G401 (cell line): ENCODE data around the gene GRIK3. TPM values are rescaled to one million over a fixed set of nuclear protein-coding genes. Genes with fewer than 3 reads are reported as not detected.
A peak's percentile ranks its signal among the peaks of the same experiment; 100 is the strongest.

Source experiments
- DNase-seq: peaks from one replicate; pipeline ENCODE4 v3.0.0-alpha.2; 2015; ENCODE audit warnings: low spot score
- in situ Hi-C: cut with HindIII; loops from 2 replicates; pipeline ENCODE4 v1.10.0; 2016; ENCODE audit warnings: low sequenced_read_pairs, mixed read lengths
- total RNA-seq: library from RNA; depleted of rRNA; stranded (reverse); fragments of >200 nt; shearing (Covaris generic); gene quantifications from 2 replicates; pipeline ENCODE4 v1.2.3, GENCODE V29; 2014

Gene GRIK3
- total RNA-seq, 1 experiment from 2014 or later: not detected

DNA sequence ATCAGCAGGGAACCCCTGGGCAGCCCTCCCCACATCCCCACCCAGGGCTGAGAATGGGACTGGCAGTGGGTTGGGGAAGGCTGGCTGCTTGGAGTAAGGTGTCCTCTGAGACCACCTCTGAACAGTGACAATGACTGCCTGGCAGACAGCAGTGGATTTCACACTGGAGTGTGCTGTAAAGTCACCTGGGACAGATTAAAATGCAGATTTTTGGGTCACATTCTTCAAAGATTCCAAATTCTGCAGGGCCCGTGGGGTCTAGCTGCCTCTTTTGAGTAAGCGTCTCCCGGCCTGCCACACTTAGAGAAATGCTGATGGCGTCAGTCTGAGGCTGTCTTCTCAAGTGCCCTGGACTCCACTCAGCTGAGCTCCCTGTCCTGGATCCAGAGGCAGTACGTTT is 164.5 kb downstream of the GRIK3 start:
- in situ Hi-C loops: no loop called here
- no peak for DNase-seq

DNA sequence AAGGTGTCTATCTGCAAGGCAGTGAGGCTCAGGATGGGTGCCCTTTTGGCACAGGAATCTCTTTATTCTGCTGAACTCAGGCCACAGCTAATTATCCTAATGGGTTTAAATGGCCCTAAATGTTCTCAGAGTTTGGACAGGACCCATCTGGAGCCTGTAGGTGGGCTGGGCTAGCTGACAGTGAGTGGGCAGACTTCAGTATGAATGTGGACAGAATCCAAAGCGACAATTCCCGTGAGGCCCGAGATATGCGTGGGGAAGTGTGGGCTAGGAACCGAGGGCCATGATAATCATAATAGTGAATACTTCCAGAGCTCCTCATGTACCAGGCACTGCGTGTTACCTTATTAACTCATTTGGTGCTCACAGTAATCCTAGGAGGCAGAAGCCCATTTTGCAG is 165.3 kb downstream of the GRIK3 start:
- no peak for DNase-seq
- in situ Hi-C loops: no loop called here

DNA sequence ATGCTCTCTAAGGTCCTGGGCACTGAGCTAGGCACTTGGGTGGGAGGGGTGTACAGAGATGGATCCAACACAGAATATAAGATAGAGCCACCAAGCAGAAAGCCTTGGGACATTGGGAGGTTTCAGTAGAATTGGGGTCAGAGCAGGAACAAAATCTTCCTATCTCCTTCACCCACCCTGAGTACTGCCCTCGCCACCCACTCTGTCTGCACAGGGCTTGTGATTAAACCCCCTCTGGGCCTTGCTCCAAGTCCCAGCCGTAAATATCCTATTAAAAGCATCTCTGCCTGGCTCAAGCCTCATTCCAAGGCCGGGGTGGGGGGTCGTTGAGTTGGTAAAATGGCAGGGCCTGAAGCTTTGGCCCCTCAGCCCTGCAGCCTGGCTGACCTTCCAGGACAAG is 166.7 kb downstream of the GRIK3 start:
- no peak for DNase-seq
- in situ Hi-C loops: no loop called here

DNA sequence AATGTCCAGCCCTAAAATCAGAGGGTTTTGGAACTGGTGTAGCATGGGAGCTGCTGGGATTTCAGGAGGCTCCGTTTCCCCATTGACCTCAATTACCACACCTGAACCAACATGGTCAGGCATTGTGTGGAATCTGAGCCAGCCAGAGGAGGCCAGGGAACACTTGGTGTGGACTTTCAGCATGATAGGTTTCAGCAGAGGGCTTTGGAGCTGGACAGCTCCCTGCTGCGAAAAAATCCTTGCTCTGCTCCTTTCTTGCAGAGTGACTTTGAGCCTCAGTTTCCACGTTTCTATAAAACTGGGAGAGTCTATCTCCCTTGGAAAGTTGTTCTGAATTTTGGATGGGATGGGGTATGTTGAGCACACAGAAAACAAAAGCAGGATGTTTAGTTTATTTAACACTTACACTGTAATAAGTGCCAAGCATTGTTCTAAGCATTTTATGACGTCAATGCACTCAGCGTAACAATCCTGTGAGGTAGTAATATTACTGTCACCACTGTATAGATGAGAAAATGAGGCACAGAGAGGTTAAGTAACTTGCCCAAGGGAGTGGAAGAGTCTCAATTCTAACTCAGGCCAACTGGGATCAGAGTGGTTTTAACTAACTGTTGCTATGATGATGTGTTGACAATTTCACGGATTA is 168.0 kb downstream of the GRIK3 start:
- in situ Hi-C loops: no loop called here
- DNase-seq: no peak

DNA sequence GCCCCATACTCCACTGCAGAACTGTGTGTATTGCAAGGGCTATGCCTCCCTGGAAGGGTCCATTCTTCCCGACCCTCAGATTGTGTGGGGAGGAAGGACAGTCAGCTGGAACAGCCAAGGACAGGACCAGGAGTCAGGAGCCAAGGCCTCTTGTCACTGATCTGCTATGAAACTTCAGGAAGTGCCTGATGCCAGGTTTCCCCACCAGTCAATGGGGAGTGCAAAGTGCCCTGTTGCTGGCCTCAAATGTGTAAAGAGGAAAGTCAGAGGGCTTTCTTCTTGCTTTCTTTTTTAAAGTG is 168.8 kb downstream of the GRIK3 start:
- in situ Hi-C loops: no loop called here
- no peak for DNase-seq

DNA sequence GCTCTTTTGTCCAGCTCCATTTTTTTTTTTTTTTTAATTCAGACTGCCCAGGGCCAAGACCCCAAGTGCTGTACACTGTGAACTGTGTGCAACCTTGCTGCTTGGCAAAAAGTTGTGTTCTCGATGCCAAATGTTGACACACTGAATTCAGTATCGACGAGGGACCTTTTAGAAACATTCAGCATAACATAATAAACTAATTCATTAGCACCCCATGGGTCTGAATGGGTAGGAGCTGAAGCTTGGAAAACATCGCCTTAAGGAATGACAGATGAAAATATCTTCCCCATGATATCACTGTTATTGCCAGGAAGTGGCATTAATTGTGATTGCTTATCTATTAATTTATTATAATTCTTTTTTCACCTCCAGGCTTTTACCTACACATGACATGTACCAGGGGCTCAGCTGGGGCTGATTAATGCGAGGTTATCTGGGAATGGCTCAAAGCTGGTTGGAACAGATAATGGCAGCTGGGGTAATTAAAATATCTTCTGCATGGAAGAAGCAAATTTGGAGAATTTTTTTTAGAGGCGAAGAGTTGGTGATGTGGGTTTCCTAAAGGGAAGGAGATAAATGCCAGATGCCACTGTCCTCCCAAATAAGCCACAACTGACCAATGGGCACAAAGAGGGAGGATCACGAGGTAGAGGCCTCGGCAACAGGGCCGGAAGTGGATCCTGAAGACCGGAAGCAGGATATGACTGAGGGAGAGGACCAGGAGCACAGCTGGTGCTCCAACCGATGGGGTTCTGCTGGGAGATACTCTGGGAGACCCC is 169.3 kb downstream of the GRIK3 start:
- no peak for DNase-seq
- in situ Hi-C loops: loop anchor here (5.0 kb wide), 1 partner anchor 88 kb away; no protein-coding TSS in a partner anchor

DNA sequence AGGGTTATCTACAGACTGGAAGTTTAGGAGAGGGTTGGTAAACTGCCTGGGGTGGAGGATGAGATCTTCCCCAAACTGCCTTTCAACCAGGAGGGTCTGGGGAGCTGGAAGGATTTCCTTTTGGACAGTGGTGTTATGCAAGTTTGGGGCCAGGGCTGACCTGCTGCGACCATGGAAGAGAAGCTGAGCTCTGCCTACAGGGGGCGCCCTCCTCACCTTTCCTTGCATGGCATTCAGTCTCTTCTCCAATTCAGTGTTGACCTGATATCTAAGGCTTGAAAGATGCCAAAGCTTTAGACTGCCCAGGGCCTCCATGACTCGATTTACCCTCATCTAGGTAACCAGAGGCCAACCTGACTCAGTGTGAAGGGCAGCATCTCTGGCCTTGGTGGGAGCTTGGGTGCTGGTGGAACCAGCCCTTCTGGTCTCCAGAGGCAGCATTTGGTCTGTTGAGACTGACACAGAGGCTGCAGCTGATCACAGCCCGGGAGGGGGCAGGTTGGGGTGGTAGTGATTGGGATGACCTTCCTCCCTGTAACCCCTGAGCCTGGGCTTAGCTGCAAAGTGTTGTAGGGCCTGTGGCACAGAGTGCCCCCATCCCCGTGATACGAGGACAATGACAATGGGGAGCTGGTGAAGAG is 170.0 kb downstream of the GRIK3 start:
- in situ Hi-C loops: loop anchor here (5.0 kb wide), 1 partner anchor 87 kb away; no protein-coding TSS in a partner anchor

DNA sequence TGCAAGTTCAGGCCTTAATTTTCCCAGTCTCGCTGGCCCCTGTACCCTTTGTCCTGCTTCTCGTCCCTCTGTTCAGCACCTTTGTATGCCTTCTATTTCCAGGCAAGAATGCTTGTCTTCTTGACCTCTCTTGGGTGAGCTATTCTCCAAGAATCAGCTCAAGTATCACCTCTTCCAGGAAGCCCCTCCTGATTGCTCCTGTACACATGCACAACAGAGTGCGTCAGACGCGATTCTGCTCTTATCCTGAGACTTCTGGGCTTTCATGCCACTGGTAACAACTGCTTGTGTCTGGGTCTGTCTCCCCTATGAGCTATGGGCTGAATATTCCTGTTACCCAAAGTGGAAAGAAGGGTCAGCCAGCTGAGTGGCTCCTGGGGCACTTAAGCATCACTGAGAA is 170.8 kb downstream of the GRIK3 start:
- in situ Hi-C loops: loop anchor here (5.0 kb wide), 1 partner anchor 86 kb away; no protein-coding TSS in a partner anchor
- no peak for DNase-seq

More for the DNA sequence above, 170.0 kb downstream of the GRIK3 start:
- no peak for DNase-seq

DNA sequence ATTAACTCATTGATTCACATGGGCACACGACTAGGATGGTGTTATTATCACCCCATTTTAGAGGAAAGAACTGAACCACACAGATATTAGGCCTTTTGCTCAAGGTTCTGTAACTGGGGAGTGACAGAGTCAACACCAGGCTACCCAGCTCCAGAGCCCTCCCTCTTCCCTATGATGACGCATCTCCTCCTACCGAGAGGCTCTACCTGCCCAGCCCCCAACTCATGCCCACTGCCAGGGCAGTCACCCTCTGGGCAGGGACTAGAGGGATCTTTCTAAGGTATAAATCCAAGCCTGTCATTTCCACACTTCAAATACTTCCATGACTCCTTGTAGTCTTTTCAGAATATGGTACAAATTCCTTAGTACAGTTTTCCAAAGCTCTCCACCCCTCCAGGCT is 171.3 kb downstream of the GRIK3 start:
- in situ Hi-C loops: loop anchor here (5.0 kb wide), 1 partner anchor 86 kb away; no protein-coding TSS in a partner anchor
- DNase-seq: no peak

DNA sequence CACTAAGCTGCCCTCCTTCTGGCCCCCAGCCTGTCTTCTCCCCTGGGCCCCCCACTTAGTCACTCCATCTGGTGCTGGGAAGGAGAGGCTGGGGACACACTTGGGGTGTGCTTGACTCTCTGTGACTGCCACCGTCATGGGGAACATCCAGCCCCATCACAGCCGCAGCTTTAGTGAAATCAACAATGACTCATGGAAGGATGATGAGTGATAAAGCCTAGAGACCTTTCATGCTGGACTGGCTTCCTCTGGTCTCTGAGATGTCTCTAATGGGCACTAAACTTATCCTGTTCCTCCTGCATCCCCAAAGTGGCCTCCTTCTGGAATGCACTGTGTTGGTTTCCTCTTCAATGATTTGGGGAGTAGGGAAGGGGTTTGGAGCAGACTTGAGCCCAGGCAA is 172.9 kb downstream of the GRIK3 start:
- in situ Hi-C loops: loop anchor here (5.0 kb wide), 1 partner anchor 84 kb away; no protein-coding TSS in a partner anchor
- DNase-seq: no peak

DNA sequence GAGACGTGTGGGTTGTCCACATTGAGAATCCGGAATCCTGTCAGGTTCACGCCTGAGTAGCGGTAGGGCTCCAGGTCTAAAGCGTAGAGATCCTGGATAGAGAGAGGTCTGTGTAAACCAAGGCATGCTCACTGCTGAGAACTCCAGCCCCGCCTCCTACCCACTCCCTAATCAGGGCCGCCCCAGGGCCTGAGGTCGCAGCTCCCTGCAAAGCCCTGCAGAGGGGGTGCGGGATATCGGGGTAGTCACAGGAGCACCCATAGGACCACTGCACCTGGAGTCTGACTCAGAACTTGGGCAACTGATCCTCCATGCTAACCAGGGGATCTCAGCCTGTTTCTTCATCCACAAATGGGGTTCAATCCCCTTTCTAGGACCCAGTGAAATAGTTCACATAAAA is 174.4 kb downstream of the GRIK3 start:
- in situ Hi-C loops: loop anchor here (5.0 kb wide), 1 partner anchor 83 kb away; no protein-coding TSS in a partner anchor
- no peak for DNase-seq

DNA sequence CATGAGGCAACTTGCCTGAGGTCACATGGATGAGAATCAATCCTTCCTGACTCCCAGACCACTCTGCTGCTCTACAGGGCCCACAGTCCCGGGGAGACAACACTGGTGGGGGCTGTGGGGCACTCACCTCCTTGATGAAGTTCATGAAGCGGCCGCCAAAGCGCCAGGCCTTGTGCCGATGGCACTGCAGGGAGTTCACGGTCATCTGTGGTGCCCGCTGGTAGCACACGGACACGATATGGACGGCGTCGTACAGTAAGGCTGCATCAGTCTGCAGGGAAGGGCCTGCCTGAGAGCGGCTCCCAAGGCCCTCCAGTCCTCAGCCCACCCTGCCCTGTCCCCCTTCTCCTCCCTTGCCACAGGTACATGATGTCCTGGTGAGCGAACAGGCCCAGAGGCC is 175.3 kb downstream of the GRIK3 start:
- in situ Hi-C loops: no loop called here
- no peak for DNase-seq

DNA sequence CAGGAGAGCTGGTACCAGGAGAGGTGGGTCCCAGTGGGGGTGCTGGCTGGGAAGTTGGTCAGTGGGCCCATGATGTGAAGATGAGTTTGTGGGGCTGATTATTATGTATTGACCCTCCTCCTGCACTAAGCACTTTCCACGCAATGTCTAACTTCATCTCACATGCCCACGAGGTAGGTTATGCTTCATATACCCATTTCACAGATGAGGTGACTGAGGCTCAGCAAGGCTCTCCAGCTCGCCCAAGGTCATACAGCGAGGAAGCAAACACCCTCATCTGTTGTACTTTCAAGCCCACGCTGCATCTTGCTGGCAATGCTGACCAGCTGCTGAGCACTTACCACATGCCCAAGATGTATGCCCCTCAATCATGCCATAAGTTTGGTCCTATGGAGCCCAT is 175.8 kb downstream of the GRIK3 start:
- in situ Hi-C loops: no loop called here
- no peak for DNase-seq

DNA sequence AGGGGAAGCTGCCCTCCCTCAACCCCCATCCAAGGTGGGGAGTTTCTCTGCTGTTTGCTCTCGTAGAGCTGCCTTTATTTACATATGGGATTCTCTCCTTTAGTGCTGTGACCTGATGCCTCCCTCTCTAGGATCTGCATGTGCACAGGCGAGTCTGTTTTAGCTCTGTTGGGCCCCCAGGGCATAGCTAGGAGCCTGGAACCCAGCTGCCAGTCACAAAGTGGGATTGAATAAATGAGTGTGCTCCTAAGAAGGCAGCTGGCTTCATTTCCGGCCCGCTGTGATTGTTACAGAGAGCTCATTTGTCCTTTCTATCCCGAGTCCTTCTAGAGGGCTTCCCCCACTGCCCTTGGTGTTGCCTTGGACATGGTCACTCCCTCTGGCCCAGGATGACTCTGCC is 176.6 kb downstream of the GRIK3 start:
- no peak for DNase-seq
- in situ Hi-C loops: no loop called here

DNA sequence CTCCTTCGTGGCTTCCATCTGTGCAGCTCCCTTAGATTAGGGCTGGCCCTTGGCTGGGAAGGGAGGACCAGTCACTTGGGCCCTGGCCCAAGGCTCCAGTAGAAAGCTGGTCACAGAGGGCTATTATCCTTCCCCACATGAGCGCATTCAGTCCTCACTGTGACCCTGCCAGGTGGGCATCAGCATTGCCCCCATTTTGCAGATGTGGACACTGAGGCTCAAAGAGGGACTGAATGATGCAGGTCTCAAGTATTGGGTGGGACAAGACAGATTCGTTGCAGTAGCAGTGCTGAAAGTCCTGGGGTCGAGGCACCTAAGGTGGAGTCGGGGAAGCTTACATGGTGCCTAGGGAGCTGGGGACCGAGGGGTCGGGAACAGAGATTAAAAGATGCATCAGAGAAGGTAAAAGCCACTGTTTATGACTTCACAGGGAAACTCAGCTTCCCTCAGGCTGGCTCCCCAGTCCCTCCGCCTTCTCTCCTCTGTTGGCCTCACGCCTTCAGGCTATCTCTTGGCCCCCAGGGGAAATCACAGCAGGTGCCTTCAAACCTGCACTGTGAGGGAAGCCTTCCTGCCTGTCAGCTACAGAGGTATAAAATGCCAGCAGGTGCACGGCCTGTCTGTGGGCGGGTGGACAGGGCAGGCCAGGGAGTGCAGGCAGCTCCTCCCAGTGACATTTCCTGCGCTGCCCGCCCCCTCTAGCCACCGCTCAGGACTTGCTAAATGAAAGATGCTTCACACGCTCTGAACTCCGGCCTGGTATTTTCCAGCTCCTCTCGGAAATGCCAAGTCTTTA is 178.4 kb downstream of the GRIK3 start:
- in situ Hi-C loops: no loop called here
- DNase-seq: peak; percentile 19

DNA sequence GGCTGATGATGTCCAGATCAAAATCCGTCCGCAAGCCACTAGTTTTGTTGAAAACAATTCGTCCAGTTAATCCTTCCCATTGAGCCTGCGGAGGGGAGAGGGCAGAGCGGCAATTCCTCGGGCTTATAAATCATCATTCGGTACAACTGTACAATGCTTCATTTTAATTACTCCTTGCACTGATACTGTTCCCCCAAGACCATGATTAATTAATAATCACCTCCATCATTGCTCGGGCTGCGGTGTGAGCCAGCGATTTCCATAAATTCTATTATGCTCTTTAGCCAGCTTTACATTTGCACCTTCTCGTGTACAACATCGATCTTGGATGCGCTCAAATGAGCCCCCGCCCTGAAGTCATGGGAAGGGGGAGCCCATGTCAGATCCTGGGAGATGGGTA is 180.7 kb downstream of the GRIK3 start:
- no peak for DNase-seq
- in situ Hi-C loops: no loop called here

DNA sequence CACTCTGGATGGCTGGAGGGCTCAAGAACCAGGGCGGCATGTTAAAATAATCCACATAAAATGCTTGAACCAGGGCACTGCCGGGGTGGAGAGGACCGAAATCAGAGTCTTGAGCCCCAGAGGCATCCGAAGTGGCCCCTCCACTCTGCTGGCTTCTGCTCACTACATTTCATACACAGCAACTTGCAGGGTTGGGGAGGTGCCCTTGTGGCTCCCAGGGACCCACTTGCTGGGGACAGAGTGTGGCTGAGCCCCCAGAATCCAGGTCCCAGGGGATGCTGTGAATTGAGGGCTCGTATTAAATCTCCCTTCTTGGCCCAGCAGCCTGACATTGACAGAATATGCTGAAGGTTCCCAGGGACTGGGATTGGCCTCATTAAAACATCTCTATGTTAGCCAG is 181.7 kb downstream of the GRIK3 start:
- DNase-seq: no peak
- in situ Hi-C loops: no loop called here

DNA sequence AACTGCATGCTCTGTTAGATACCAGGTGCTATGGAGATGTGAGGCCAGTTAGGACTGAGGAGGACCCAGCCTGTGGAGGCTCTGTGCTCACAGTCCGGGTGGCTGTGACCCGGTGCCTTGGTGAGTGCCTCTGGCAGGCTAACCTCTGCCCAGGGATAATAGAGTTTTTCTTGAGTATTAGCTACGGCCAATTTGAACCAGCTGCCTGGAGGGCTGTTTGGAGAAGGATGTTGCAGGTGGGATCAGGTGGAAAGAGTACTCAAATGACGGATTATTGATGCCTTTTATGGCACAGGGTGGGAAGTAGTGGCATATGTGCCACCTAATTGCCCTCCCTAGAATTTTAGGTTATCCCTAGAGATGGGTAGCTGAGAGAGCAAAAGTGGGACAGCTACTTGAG is 182.7 kb downstream of the GRIK3 start:
- in situ Hi-C loops: no loop called here
- DNase-seq: no peak

DNA sequence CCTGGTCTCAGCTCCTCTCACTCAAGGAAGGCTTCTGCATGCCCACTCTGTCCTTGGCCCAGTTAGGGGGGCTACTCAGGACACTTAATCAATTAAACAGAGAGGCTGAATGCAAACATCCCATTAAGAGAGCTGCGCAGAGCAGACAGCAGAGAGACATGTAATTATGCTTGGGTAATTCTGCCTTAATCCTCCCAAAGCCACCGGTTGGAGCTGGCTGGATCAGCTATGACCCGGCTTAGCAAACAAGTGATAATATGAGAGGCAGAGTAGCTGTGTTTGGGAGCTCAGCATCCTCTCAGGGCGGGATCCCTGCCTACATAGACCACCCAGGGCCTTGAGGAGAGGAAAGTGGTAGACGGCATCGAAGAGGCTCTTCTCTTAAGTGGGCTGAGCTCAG is 183.2 kb downstream of the GRIK3 start:
- in situ Hi-C loops: no loop called here
- DNase-seq: no peak

DNA sequence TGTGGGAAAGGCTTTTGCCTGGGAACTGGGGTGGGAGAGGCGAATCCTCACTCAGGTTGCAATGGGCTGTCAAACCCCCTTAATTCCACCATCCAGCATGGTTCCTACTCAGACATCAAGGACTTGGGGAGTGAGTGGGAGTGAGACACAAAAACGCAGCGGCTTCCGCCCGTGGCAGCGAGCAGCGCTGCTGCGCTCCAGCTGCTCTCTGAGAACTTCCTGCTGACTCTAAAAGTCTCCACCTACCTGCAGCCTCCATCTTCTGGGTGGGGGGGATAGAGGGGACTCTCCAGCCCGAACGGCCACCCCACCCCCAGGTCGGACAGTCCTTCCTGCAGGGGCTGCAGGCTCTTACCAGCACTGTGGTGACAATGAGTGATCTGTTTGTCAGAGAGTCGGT is 184.4 kb downstream of the GRIK3 start:
- DNase-seq: no peak
- in situ Hi-C loops: no loop called here
